NCI-H446 (cell line): Measurements from ENCODE around the gene TEPSIN.
"Not testable (repeated sequence)": the region's sequence is repeated elsewhere in the genome, so short reads cannot be mapped to it uniquely, and the experiment has no call there.

Experiments used
- DNase-seq, 2 experiments: peaks; one replicate each; lab custom pipeline; 2025; lab: John Stamatoyannopoulos, UW

Gene TEPSIN

GRCh38 chr17:81236784-81237183, 2.1 kb downstream of the TEPSIN start:
- no peak for DNase-seq

- no peak for DNase-seq
These were observed 2.8 kb downstream of the TEPSIN start for GRCh38 chr17:81235822-81236740.

GRCh38 chr17:81234940-81235821, 3.7 kb downstream of the TEPSIN start:
- no peak for DNase-seq

GRCh38 chr17:81234506-81234855, 4.4 kb downstream of the TEPSIN start:
- DNase-seq = no peak

GRCh38 chr17:81233811-81234505, 4.9 kb downstream of the TEPSIN start:
- no peak for DNase-seq

- DNase-seq = no peak
These were observed 5.5 kb downstream of the TEPSIN start for GRCh38 chr17:81233316-81233715.

GRCh38 chr17:81232616-81233241, 6.1 kb downstream of the TEPSIN start:
- no peak for DNase-seq

GRCh38 chr17:81231766-81232581, 6.9 kb downstream of the TEPSIN start:
- no peak for DNase-seq

GRCh38 chr17:81231121-81231645, 7.7 kb downstream of the TEPSIN start:
- no peak for DNase-seq

- no peak for DNase-seq
These were observed 8.6 kb downstream of the TEPSIN start for GRCh38 chr17:81230043-81230820.

GRCh38 chr17:81229666-81229920, 9.3 kb downstream of the TEPSIN start:
- no peak for DNase-seq

- no peak for DNase-seq
These were observed 9.8 kb downstream of the TEPSIN start for GRCh38 chr17:81228834-81229665.

- DNase-seq = no peak
These were observed 10.4 kb downstream of the TEPSIN start for GRCh38 chr17:81228420-81228819.

- not testable (repeated sequence) for DNase-seq
These were observed 11.2 kb downstream of the TEPSIN start for GRCh38 chr17:81227630-81228029.

- no peak for DNase-seq
These were observed 15.1 kb downstream of the TEPSIN start for GRCh38 chr17:81223762-81224130.

GRCh38 chr17:81222906-81223761, 15.7 kb downstream of the TEPSIN start, which contains the start of gene CEP131:
Gene CEP131 (minus strand): TSS chr17:81222965. CDS start chr17:81220056, 2,909 bp downstream.
- DNase-seq = peak; percentile 97 to 99

- DNase-seq = no peak
These were observed 16.3 kb downstream of the TEPSIN start for GRCh38 chr17:81222620-81222905.

- DNase-seq = no peak
These were observed 16.8 kb downstream of the TEPSIN start for GRCh38 chr17:81221842-81222619.
